H1 (cell line): ENCODE results near the gene FAM170B. TPM values are rescaled to one million over a fixed set of nuclear protein-coding genes. Genes with fewer than 3 reads are reported as not detected.

Experiments used
- CTCF ChIA-PET: fragments of 300-600 bp; sonication (Branson Sonifier 250); formaldehyde crosslinking; loops from one replicate; lab custom pipeline; 2021; ENCODE audit not compliant: partially characterized antibody; lab: Charles Lee
- POLR2A ChIA-PET: fragments of 300-600 bp; sonication (Branson Sonifier 250); formaldehyde crosslinking; loops from one replicate; lab custom pipeline; 2021; ENCODE audit warnings: inconsistent platforms; ENCODE audit not compliant: partially characterized antibody; lab: Charles Lee
- DNase-seq, 2 experiments: peaks; one replicate each; pipeline versions ENCODE4 v3.0.0 to v3.0.0-alpha.2; 2010 to 2022; ENCODE audit warnings: low spot score in 2 of 2, low read depth in 1 of 2, mixed read lengths in 1 of 2
- FAIRE-seq: peaks from 2 replicates; lab custom pipeline; 2011; peaks lifted over from hg19 to GRCh38; lab: Jason Lieb, UNC
- H2AFZ ChIP-seq: 2 replicates; pipeline ENCODE4 v1.8.1; 2012; ENCODE audit warnings: low read length, inconsistent platforms
- H2AK5ac ChIP-seq: 2 replicates; pipeline ENCODE4 v1.6.1; 2013; ENCODE audit warnings: low read depth, low read length
- H2BK120ac ChIP-seq: replicated peaks from 2 replicates; pipeline ENCODE3; 2013; ENCODE audit warnings: low read depth, low read length, inconsistent platforms
- H2BK12ac ChIP-seq: 2 replicates; pipeline ENCODE4 v1.6.1; 2013; ENCODE audit warnings: low read depth, low read length
- H2BK15ac ChIP-seq: 2 replicates; pipeline ENCODE4 v1.6.1; 2013; ENCODE audit warnings: low read length
- H2BK20ac ChIP-seq: 2 replicates; pipeline ENCODE4 v1.6.1; 2013; ENCODE audit warnings: low read length
- H2BK5ac ChIP-seq: 2 replicates; pipeline ENCODE4 v1.6.1; 2013; ENCODE audit warnings: low read depth, low read length
- H3K14ac ChIP-seq: 2 replicates; pipeline ENCODE4 v1.6.1; 2013; ENCODE audit warnings: inconsistent platforms; ENCODE audit not compliant: insufficient read length
- H3K18ac ChIP-seq: 2 replicates; pipeline ENCODE4 v1.6.1; 2013; ENCODE audit warnings: low read length; ENCODE audit errors: extremely low read depth
- H3K23ac ChIP-seq: 2 replicates; pipeline ENCODE4 v1.6.1; 2013; ENCODE audit warnings: inconsistent platforms; ENCODE audit not compliant: insufficient read length
- H3K23me2 ChIP-seq: 2 replicates; pipeline ENCODE4 v1.6.1; 2013; ENCODE audit warnings: low read depth, low read length
- H3K27ac ChIP-seq: 2 replicates; pipeline ENCODE4 v1.6.1; 2011; ENCODE audit warnings: low read depth, low read length, inconsistent platforms
- H3K27me3 ChIP-seq, 4 experiments: replicated peaks in 1 of 4; 1 replicate in 1 of 4; 2 replicates in 3 of 4; pipeline versions ENCODE4 v1.6.1 to v1.8.1; 2011 to 2013; ENCODE audit warnings: low read length in 3 of 4, mild to moderate bottlenecking in 3 of 4, inconsistent platforms in 2 of 4, mixed read lengths in 2 of 4, moderate library complexity in 1 of 4; ENCODE audit not compliant: control insufficient read depth in 3 of 4, insufficient read depth in 3 of 4; ENCODE audit errors: extremely low read depth in 1 of 4
- H3K36me3 ChIP-seq, 4 experiments: 2 replicates each; pipeline versions ENCODE4 v1.6.1 to v1.8.1; 2011 to 2013; ENCODE audit warnings: mild to moderate bottlenecking in 4 of 4, low read length in 3 of 4, moderate library complexity in 2 of 4, control low read depth in 1 of 4, inconsistent platforms in 1 of 4; ENCODE audit not compliant: insufficient read depth in 4 of 4, control insufficient read depth in 2 of 4
- H3K4ac ChIP-seq: replicated peaks from 2 replicates; pipeline ENCODE3; 2013; ENCODE audit warnings: low read length, low read depth, mixed read lengths, inconsistent platforms; ENCODE audit not compliant: insufficient read length
- H3K4me1 ChIP-seq, 4 experiments: replicated peaks in 1 of 4; 1 replicate in 1 of 4; 2 replicates in 3 of 4; pipeline versions ENCODE4 v1.6.1 to v1.8.1; 2011 to 2013; ENCODE audit warnings: low read length in 3 of 4, inconsistent platforms in 2 of 4, mixed read lengths in 1 of 4; ENCODE audit not compliant: insufficient read depth in 4 of 4, control insufficient read depth in 3 of 4
- H3K4me2 ChIP-seq, 2 experiments: 2 replicates each; pipeline versions ENCODE4 v1.6.1 to v1.8.1; 2011 to 2013; ENCODE audit warnings: low read depth in 2 of 2, low read length in 2 of 2, control low read depth in 1 of 2, inconsistent platforms in 1 of 2, mild to moderate bottlenecking in 1 of 2; ENCODE audit not compliant: insufficient read depth in 1 of 2
- H3K4me3 ChIP-seq, 4 experiments: fragments of 200-600, 300-600 bp in 1 of 4; sonication (generic), shearing (Covaris generic), sonication (Bioruptor Twin) in 1 of 4; 2 replicates each; pipeline versions ENCODE4 v1.5.1 to v1.8.1; 2011 to 2016; ENCODE audit warnings: low read length in 4 of 4, low read depth in 3 of 4, control low read depth in 2 of 4, inconsistent platforms in 2 of 4, mild to moderate bottlenecking in 2 of 4, mixed read lengths in 1 of 4, moderate library complexity in 1 of 4; ENCODE audit not compliant: insufficient read depth in 2 of 4; ENCODE audit errors: extremely low read depth in 1 of 4
- H3K56ac ChIP-seq: replicated peaks from 2 replicates; pipeline ENCODE3; 2013; ENCODE audit warnings: low read depth, mild to moderate bottlenecking, mixed read lengths, low read length, inconsistent platforms; ENCODE audit not compliant: insufficient read length
- H3K79me1 ChIP-seq: 2 replicates; pipeline ENCODE4 v1.6.1; 2013; ENCODE audit warnings: low read depth, low read length, control low read depth
- H3K79me2 ChIP-seq, 2 experiments: 2 replicates each; pipeline versions ENCODE4 v1.6.1 to v1.8.1; 2012 to 2013; ENCODE audit warnings: low read length in 2 of 2, mild to moderate bottlenecking in 2 of 2, inconsistent platforms in 1 of 2; ENCODE audit not compliant: insufficient read depth in 2 of 2, control insufficient read depth in 1 of 2
- H3K9ac ChIP-seq, 4 experiments: replicated peaks in 1 of 4; 1 replicate in 1 of 4; 2 replicates in 3 of 4; pipeline versions ENCODE4 v1.6.1 to v1.8.1; 2011 to 2013; ENCODE audit warnings: low read depth in 3 of 4, low read length in 3 of 4, control low read depth in 2 of 4, mild to moderate bottlenecking in 2 of 4, moderate library complexity in 2 of 4, inconsistent platforms in 1 of 4; ENCODE audit errors: extremely low read depth in 1 of 4
- H3K9me3 ChIP-seq, 2 experiments: 2 replicates each; pipeline versions ENCODE4 v1.6.1 to v1.8.1; 2012 to 2013; ENCODE audit warnings: mild to moderate bottlenecking in 2 of 2, moderate library complexity in 2 of 2, control low read depth in 1 of 2, inconsistent platforms in 1 of 2, low read depth in 1 of 2, low read length in 1 of 2, mixed read lengths in 1 of 2; ENCODE audit not compliant: insufficient read depth in 2 of 2
- H4K20me1 ChIP-seq, 2 experiments: replicated peaks in 1 of 2; 2 replicates each; pipeline versions ENCODE3 to v1.8.1; 2011 to 2013; ENCODE audit warnings: inconsistent platforms in 2 of 2, low read length in 2 of 2, mild to moderate bottlenecking in 1 of 2; ENCODE audit not compliant: insufficient read depth in 2 of 2, control insufficient read depth in 1 of 2
- H4K5ac ChIP-seq: 2 replicates; pipeline ENCODE4 v1.6.1; 2013; ENCODE audit warnings: low read length, low read depth, mixed read lengths, inconsistent platforms; ENCODE audit not compliant: insufficient read length
- H4K8ac ChIP-seq: 2 replicates; pipeline ENCODE4 v1.8.0; 2013; ENCODE audit warnings: mild to moderate bottlenecking, moderate library complexity, low read length, inconsistent platforms; ENCODE audit not compliant: insufficient read depth; ENCODE audit errors: extremely low read depth
- H4K91ac ChIP-seq: replicated peaks from 2 replicates; pipeline ENCODE3; 2013; ENCODE audit warnings: low read length, mixed read lengths, inconsistent platforms; ENCODE audit not compliant: insufficient read length
- ASH2L ChIP-seq: fragments of 200-600, 300-600 bp; sonication (generic); IDR thresholded peaks from one replicate; pipeline ENCODE4 v1.7.1; 2017; ENCODE audit warnings: low read length
- BACH1 ChIP-seq: IDR thresholded peaks from 2 replicates; pipeline ENCODE4 v1.6.1; 2012; ENCODE audit warnings: low read length, improper control_type of control experiment
- BCL11A ChIP-seq, 2 experiments: IDR thresholded peaks; one replicate each; pipeline ENCODE4 v1.6.1; 2011; ENCODE audit warnings: low read depth in 2 of 2, low read length in 2 of 2, mild to moderate bottlenecking in 2 of 2
- CREB1 ChIP-seq: IDR thresholded peaks from 2 replicates; pipeline ENCODE4 v1.6.1; 2012; ENCODE audit warnings: inconsistent platforms
- EGR1 ChIP-seq: IDR thresholded peaks from 2 replicates; pipeline ENCODE4 v1.6.1; 2011; ENCODE audit warnings: low read depth, low read length, borderline replicate concordance
- GABPA ChIP-seq: IDR thresholded peaks from 2 replicates; pipeline ENCODE4 v1.6.1; 2011; ENCODE audit warnings: mild to moderate bottlenecking, low read length, moderate library complexity, borderline replicate concordance; ENCODE audit not compliant: insufficient read depth
- KDM1A ChIP-seq: fragments of 200-600, 300-600 bp; sonication (generic); IDR thresholded peaks from 2 replicates; pipeline ENCODE4 v1.7.1; 2016; ENCODE audit warnings: mild to moderate bottlenecking, low read length, borderline replicate concordance
- MAX ChIP-seq: IDR thresholded peaks from 2 replicates; pipeline ENCODE4 v1.6.1; 2012; ENCODE audit warnings: inconsistent platforms
- SP1 ChIP-seq: IDR thresholded peaks from 2 replicates; pipeline ENCODE4 v1.6.1; 2011; ENCODE audit warnings: low read depth, low read length
- TBP ChIP-seq: IDR thresholded peaks from 2 replicates; pipeline ENCODE4 v1.6.1; 2011; ENCODE audit warnings: low read depth, low read length, improper control_type of control experiment
- TEAD4 ChIP-seq: IDR thresholded peaks from 2 replicates; pipeline ENCODE4 v1.6.1; 2012; ENCODE audit warnings: low read depth, low read length, inconsistent platforms, mixed read lengths
- ZNF274 ChIP-seq: IDR thresholded peaks from 2 replicates; pipeline ENCODE4 v1.7.0; 2012; ENCODE audit warnings: low read length, borderline replicate concordance; ENCODE audit errors: extremely low read depth
- WGBS, 2 experiments: shearing (Covaris generic) in 1 of 2; methylation state at CpG; one replicate each; pipeline versions ENCODE4 v1.1.6 to v1.1.7; 2013 to 2015; ENCODE audit warnings: low lambda C conversion rate in 2 of 2, mixed read lengths in 2 of 2, inconsistent platforms in 1 of 2, low coverage in 1 of 2, missing lambda C conversion rate in 1 of 2; ENCODE audit not compliant: insufficient replicate concordance in 2 of 2, insufficient coverage in 1 of 2, insufficient read length in 1 of 2; ENCODE audit errors: extremely low coverage in 1 of 2, missing lambda C conversion rate in 1 of 2; 5-methylcytosine and 5-hydroxymethylcytosine counted together
- polyA plus RNA-seq, 7 experiments: library from polyadenylated mRNA; depleted of rRNA in 3 of 7; stranded (reverse) in 5 of 7; unstranded in 2 of 7; fragments of >200 nt in 5 of 7; fragments of 200-250 nt in 2 of 7; gene quantifications; 1 replicate in 5 of 7; 2 replicates in 1 of 7; 4 replicates in 1 of 7; pipeline versions ENCODE4 v1.2.1 to v1.2.3, GENCODE V29; 2011 to 2013; ENCODE audit warnings: missing spikeins in 2 of 7, mixed read lengths in 2 of 7
- total RNA-seq: library from RNA; stranded (reverse); fragmentation: NEBNext Ultra II Directional; extraction: Animal tissue kit (Norgen Biotek cat#: 25700); gene quantifications from 2 replicates; pipeline ENCODE4 v1.2.1, GENCODE V29; 2021

The FAM170B gene
- total and polyA plus RNA-seq, 2 of the 8 experiments (the other 6 are each of a cell fraction or from before 2014, with no cell fraction given): not detected

DNA sequence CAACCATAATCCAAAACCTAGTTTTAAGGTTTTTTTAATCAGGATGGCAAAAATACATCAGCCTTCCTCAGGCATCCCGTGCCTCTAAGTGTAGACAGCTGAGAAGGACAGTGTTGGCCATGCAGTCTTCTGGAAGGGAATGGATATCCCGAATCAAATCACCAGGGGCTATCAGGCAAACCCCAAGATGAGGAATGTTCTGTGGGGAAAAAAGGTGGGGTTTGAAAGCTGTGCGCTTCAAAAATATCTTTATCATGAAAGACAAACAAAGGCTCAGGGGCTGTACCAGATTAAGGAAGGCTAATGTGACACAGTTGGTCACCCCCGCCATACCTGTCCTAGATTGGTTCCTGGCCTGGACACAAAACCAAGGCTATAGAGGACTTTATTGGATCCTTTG lies 49.0 kb upstream of the FAM170B start:
- H3K4me3 ChIP-seq: no peak overlapping the region
- WGBS, 2 experiments: 93% methylated on average over 4 of the region's 4 CpGs; no CpG with 5 or more reads in 1 of the 2 experiments
- H3K79me1 ChIP-seq: no peaks in the 10 kb centered on the region
- H4K8ac ChIP-seq: no peak overlapping the region
- no peak overlapping the region for H3K14ac ChIP-seq
- H4K5ac ChIP-seq: no peak overlapping the region
- H2BK5ac ChIP-seq: no peak overlapping the region
- H3K4me1 ChIP-seq: peaks cover 0 to 3% (median 0%) of the 10 kb centered on the region in 4 experiments; a peak in 1 of 7 replicates
- H4K91ac ChIP-seq: no peak overlapping the region
- CTCF ChIA-PET: interaction anchor here (0.7 to 1.9 kb wide), 3 partner anchors 19 to 154 kb away, joined by 3 to 5 read pairs (median 3); no protein-coding TSS in a partner anchor
- no peaks in the 10 kb centered on the region for H3K79me2 ChIP-seq
- no peak for FAIRE-seq
- H2BK15ac ChIP-seq: no peak overlapping the region
- no peak for DNase-seq
- H3K18ac ChIP-seq: no peak overlapping the region
- H3K23ac ChIP-seq: no peak overlapping the region
- no peak overlapping the region for H3K27ac ChIP-seq
- H2AK5ac ChIP-seq: no peak overlapping the region
- H3K9me3 ChIP-seq: no peaks in the 10 kb centered on the region
- H2BK20ac ChIP-seq: no peak overlapping the region
- no peak overlapping the region for H2AFZ ChIP-seq
- TF ChIP-seq CREB1 (no peak), BCL11A (IDR thresholded peaks at IDR 0.05; ENCODE audit: low read depth in 2 of 2, low read length in 2 of 2) (no peak), GABPA (no peak), EGR1 (no peak), TBP (no peak), KDM1A (no peak), BACH1 (no peak), SP1 (no peak), ASH2L (no peak), ZNF274 (no peak), TEAD4 (no peak), MAX (no peak)
- TF ChIP-seq, all 59 proteins: peak for 0
- Histone ChIP-seq H3K36me3 (no peaks in the 10 kb centered on the region), H3K27me3 (no peaks in the 10 kb centered on the region), H3K56ac (no peak overlapping the region), H3K4ac (no peak overlapping the region), H3K4me2 (no peak overlapping the region), H3K9ac (no peak overlapping the region), H2BK12ac (no peak overlapping the region), H2BK120ac (no peak overlapping the region), H3K23me2 (no peaks in the 10 kb centered on the region), H4K20me1 (no peaks in the 10 kb centered on the region)
- POLR2A ChIA-PET: no interaction called here
